GM19193 (cell line): ENCODE measurements around the gene GH2.
A peak's percentile ranks its signal among the peaks of the same experiment; 100 is the strongest.

Experiments used
- POLR2A ChIP-seq: IDR thresholded peaks from 4 replicates; pipeline ENCODE4 v1.6.1; 2011; ENCODE audit not compliant: insufficient read depth, insufficient read length; ENCODE audit errors: extremely low read depth

Gene GH2

GRCh38 chr17:63843387-63843888 lies 38.3 kb downstream of the GH2 start:
- TF ChIP-seq POLR2A, result peak; percentile 34

DNA sequence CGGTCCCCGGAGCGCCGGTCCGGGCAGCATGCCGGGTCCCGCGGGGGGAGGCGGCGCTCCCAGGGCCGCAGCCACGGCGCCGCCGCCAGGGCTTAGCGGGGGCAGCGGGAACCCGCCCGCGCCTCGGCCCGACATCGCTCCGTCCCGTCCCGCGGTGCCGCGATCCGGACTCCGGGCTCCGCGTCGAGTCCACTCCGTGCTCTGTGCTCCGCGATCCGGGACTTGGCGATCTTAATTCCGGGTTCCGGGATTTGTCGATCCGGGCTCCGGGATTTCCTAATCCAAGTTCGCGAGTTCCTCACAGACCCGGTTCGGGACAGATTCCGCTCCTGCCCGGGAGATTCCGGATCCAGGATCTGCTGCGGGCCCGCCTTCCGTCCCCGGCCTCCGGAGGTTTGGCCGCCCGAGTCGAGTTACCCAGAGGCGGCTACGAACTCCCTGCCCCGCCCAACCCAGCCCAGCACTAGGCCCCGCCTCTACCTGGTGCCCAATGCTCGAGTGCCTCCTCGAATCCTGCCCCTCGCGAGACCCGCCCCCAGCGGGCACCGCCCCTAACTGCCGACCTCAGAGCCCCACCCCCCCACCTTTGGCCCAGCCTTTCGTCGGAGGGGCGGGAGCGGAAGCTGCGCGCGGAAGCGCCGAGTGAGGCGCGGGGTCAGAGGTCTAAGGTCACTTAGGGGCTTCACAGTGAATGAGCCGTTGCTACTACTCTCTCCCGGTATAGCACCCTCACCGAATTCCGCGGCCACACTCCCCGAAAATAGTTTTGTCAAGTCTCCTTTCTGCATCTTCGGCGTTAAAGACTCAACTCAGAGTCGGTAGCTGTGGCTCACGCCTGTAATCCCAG lies 39.0 kb downstream of the GH2 start, which contains the start of gene SMARCD2:
Gene SMARCD2 (minus strand): TSS at position 146 of the 847 bp plus-strand sequence. CDS start 11 bp downstream, at position 135.
- TF ChIP-seq POLR2A, result peak; percentile 90

DNA sequence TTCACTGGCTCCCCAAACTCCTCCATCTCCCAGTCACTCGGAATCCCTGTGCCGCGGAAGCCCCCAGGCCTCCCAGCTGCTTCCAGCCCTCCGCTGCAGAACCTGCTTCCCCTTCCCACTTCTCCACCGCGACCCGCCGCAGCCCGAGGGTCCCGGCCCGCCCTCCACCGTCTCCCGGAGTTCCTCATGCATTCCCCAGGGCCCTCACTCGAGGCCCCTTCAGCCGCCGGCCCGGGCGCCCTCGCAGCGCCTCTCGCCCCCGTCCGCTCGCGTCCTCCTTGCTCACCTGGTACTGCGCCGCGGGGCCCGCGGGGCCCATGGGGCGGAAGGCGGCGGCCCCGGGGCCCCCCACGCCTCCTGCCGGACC lies 39.6 kb downstream of the GH2 start:
- no peak for TF ChIP-seq POLR2A

- TF ChIP-seq POLR2A, result no peak
Observed at GRCh38 chr17:63841350-63842172, 40.2 kb downstream of the GH2 start.

DNA sequence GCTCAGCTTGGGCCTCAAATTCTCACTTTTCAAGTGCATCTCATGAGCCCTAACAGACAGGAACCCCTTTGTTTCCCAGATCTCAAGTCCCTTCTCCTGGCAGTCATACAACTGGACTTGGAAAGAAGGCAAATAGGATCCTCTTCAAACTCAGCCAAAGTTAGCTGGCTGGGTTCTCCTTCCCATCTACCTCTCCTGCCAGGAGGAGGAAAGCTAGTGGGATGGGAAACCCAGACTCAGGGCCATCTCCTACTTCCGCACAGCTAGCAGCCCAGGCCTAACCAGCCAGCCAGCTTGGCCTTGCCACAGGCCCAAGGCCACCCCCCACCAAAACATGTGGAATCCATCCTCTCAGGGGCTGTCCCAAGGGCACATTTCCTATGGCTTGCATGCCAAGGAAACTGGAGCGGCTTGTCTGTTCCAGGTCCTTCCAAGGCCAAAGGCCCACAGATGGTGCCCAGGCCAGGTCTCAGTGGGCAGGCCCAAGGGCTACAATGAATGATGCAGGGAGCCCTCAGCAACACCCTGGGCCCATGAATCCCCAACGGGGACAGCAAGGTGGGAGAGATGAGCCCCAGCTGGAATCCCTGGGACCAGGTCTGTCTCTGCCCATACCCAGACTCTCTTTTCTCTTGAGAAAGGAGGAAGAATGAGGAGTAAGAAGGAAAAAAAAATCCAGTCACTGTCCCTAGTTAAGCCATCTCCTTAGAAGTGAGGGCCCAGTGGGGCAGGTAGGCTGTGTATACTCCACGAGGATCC lies 41.0 kb downstream of the GH2 start:
- no peak for TF ChIP-seq POLR2A

- TF ChIP-seq POLR2A, result no peak
Observed at GRCh38 chr17:63838631-63839171, 43.0 kb downstream of the GH2 start.

- TF ChIP-seq POLR2A, result no peak
Observed at GRCh38 chr17:63837962-63838600, 43.7 kb downstream of the GH2 start.

DNA sequence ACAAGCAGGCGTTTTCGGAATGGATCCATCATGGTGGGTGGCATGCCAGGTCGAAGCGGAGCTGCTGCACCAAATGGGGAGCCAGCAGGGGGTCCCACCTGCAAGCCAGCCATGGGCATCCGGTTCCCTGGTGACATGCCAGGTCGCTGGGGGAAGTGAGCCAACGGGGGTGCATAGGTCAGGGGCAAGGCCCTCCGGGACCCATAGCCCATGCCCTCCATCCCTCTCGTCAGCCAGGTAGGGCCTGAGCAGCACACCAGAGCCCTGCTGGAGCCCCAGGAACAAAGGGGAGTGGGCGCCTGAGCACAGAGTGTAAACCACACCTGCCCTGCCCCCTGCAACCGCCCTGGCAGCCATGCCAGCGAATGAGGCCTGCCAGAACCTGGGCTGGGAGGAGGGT lies 44.3 kb downstream of the GH2 start:
- TF ChIP-seq POLR2A, result no peak

- no peak for TF ChIP-seq POLR2A
Observed at GRCh38 chr17:63836811-63837210, 44.9 kb downstream of the GH2 start.

DNA sequence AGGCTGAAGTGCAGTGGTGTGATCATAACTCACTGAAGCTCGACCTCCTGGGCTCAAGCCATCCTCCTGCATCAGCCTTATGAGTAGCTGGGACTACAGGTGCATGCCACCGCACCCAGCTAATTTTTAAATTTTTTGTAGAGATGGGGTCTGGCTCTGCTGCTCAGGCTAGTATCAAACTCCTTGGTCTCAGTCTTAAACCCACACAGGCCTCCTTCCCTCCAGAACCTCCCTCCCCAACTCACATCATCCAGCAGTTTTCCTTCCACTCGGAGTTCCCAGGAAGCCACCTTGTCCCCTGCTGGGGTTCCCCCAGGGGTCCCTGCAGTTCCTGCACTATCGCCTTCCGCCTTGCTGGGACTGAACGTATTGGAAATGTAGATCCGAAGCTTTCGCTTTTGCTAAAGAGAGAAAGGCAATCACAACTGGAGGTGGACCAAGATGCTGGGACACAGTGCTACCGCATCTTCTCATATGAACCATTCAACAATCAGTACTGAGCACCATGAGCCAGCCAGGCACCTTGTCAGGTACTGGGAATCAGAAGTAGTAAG lies 46.5 kb downstream of the GH2 start:
- TF ChIP-seq POLR2A, result no peak

- no peak for TF ChIP-seq POLR2A
Observed at GRCh38 chr17:63834431-63835166, 47.1 kb downstream of the GH2 start.

DNA sequence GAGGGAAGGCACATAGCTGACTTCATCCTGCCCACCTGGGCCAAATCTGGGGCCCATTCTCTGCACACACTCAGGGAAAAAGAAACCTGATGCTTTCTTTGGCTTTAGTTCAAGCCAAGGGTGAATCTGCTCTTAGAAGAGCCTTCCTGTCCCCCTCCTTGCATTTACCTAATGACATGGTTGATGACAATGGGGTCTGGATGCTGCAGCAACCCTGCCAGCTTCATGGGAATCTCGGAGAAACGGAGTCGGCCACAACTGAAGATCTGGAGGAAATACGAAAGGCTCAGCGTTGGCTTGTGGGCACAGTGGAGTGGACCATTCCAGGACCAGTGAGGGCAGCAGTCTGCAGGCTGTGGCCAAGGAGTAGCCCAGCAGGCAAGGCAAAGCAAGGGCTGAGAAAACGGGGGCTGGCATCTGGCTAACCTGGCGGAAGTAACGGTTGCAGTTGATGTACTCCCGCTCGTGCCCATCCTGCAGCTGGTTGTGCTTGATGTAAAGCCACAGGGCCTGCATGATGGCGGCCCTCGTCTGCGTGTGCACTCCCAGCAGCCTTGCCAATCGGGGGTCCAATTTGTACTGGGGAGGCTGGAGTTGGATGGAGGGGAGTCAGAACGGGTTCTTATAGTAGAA lies 47.9 kb downstream of the GH2 start:
- TF ChIP-seq POLR2A, result no peak
